ENCODE measurements around the gene FBLN2. TPM values are rescaled to one million over a fixed set of nuclear protein-coding genes. Genes with fewer than 3 reads are reported as not detected.

FBLN2 gene
- total RNA-seq, 1 donor = 54.6 TPM

- H4K20me1 ChIP-seq (ENCODE audit: insufficient read depth, low read length) = no peaks in the 10 kb centered on the region
- H2AFZ ChIP-seq (ENCODE audit: low read length) = no peak overlapping the region
- H3K9me3 ChIP-seq (ENCODE audit: low read depth, low read length) = no peaks in the 10 kb centered on the region
Measured at GRCh38 chr3:13514639-13515435, 34.1 kb upstream of the FBLN2 start.

GRCh38 chr3:13515786-13516759, 32.9 kb upstream of the FBLN2 start:
- H3K4me3 ChIP-seq (ENCODE audit: insufficient read depth, low read length) = no peak overlapping the region
- H3K36me3 ChIP-seq (ENCODE audit: insufficient read depth, low read length) = no peaks in the 10 kb centered on the region
- TF ChIP-seq CTCF (IDR thresholded peaks at IDR 0.05; ENCODE audit: extremely low read depth, low read depth, low read length) = no peak
- H3K4me1 ChIP-seq (ENCODE audit: insufficient read depth, low read length) = peaks cover 3% of the 10 kb centered on the region
- H3K79me2 ChIP-seq (ENCODE audit: insufficient read depth, low read length) = no peaks in the 10 kb centered on the region
- H3K27me3 ChIP-seq (ENCODE audit: insufficient read depth, low read length) = no peaks in the 10 kb centered on the region
- no peaks in the 10 kb centered on the region for H3K9me3 ChIP-seq (ENCODE audit: low read depth, low read length)
- H3K27ac ChIP-seq (ENCODE audit: low read depth, low read length) = no peak overlapping the region
- no peak overlapping the region for H3K4me2 ChIP-seq (ENCODE audit: insufficient read depth, low read length)
- H2AFZ ChIP-seq (ENCODE audit: low read length) = no peak overlapping the region
- H4K20me1 ChIP-seq (ENCODE audit: insufficient read depth, low read length) = no peaks in the 10 kb centered on the region
- peak; percentile 93 for DNase-seq (ENCODE audit: insufficient read length, low spot score, missing footprints)

More at GRCh38 chr3:13514639-13515435, 34.1 kb upstream of the FBLN2 start:
- Histone ChIP-seq H3K79me2 (ENCODE audit: insufficient read depth, low read length) (no peaks in the 10 kb centered on the region), H3K4me2 (ENCODE audit: insufficient read depth, low read length) (no peak overlapping the region), H3K4me1 (ENCODE audit: insufficient read depth, low read length) (peaks cover 3% of the 10 kb centered on the region), H3K27ac (ENCODE audit: low read depth, low read length) (no peak overlapping the region), H3K27me3 (ENCODE audit: insufficient read depth, low read length) (no peaks in the 10 kb centered on the region), H3K4me3 (ENCODE audit: insufficient read depth, low read length) (no peak overlapping the region), H3K36me3 (ENCODE audit: insufficient read depth, low read length) (no peaks in the 10 kb centered on the region)
- TF ChIP-seq CTCF (IDR thresholded peaks at IDR 0.05; ENCODE audit: extremely low read depth, low read depth, low read length) = no peak
- DNase-seq (ENCODE audit: insufficient read length, low spot score, missing footprints) = peak; percentile 45

- Histone ChIP-seq H3K4me3 (ENCODE audit: insufficient read depth, low read length) (no peak overlapping the region), H3K4me2 (ENCODE audit: insufficient read depth, low read length) (no peak overlapping the region), H4K20me1 (ENCODE audit: insufficient read depth, low read length) (no peaks in the 10 kb centered on the region), H3K36me3 (ENCODE audit: insufficient read depth, low read length) (no peaks in the 10 kb centered on the region), H3K27me3 (ENCODE audit: insufficient read depth, low read length) (no peaks in the 10 kb centered on the region), H3K4me1 (ENCODE audit: insufficient read depth, low read length) (peaks cover 3% of the 10 kb centered on the region), H2AFZ (ENCODE audit: low read length) (no peak overlapping the region), H3K79me2 (ENCODE audit: insufficient read depth, low read length) (no peaks in the 10 kb centered on the region), H3K27ac (ENCODE audit: low read depth, low read length) (no peak overlapping the region), H3K9me3 (ENCODE audit: low read depth, low read length) (no peaks in the 10 kb centered on the region)
- peak; percentile 19 for DNase-seq (ENCODE audit: insufficient read length, low spot score, missing footprints)
- TF ChIP-seq CTCF (IDR thresholded peaks at IDR 0.05; ENCODE audit: extremely low read depth, low read depth, low read length) = no peak
Measured at GRCh38 chr3:13516760-13517135, 32.2 kb upstream of the FBLN2 start.

All from osteoblast (primary cell).